HepG2 (cell line): ENCODE results near the gene DNAJB6. TPM values are rescaled to one million over a fixed set of nuclear protein-coding genes. Genes with fewer than 3 reads are reported as not detected.

Experiments
- CBX2 ChIP-seq, 2 experiments: fragments of 200-600 bp in 1 of 2; sonication (generic); formaldehyde crosslinking in 1 of 2; IDR thresholded peaks; 2 replicates each; pipeline versions ENCODE4 v1.7.0 to v1.8.1; 2018 to 2022; ENCODE audit warnings: low read depth in 2 of 2, low read length in 1 of 2, mild to moderate bottlenecking in 1 of 2, missing genetic modification reagents in 1 of 2
- FOXO4 ChIP-seq: sonication (generic); formaldehyde crosslinking; conservative IDR thresholded peaks from 2 replicates; pipeline ENCODE4 v1.8.1; 2023; ENCODE audit warnings: missing genetic modification reagents
- HOXA3 ChIP-seq: sonication (generic); formaldehyde crosslinking; IDR thresholded peaks from 2 replicates; pipeline ENCODE4 v1.5.0; 2020; ENCODE audit warnings: missing genetic modification reagents
- MIXL1 ChIP-seq: IDR thresholded peaks from 2 replicates; pipeline ENCODE4 v1.6.1; 2016
- NONO ChIP-seq, 2 experiments: fragments of 450-650 bp in 1 of 2; sonication (generic) in 1 of 2; formaldehyde crosslinking in 1 of 2; IDR thresholded peaks in 1 of 2; conservative IDR thresholded peaks in 1 of 2; 2 replicates each; pipeline versions ENCODE4 v1.6.1 to v1.8.0; 2017 to 2022; ENCODE audit warnings: mild to moderate bottlenecking in 1 of 2, missing genetic modification reagents in 1 of 2, moderate library complexity in 1 of 2
- POGK ChIP-seq: sonication (generic); formaldehyde crosslinking; conservative IDR thresholded peaks from 2 replicates; pipeline ENCODE4 v1.8.0; 2022; ENCODE audit warnings: mild to moderate bottlenecking, moderate library complexity, missing genetic modification reagents
- SP2 ChIP-seq: sonication (generic); formaldehyde crosslinking; IDR thresholded peaks from 2 replicates; pipeline ENCODE4 v1.5.1; 2020; ENCODE audit warnings: mild to moderate bottlenecking, missing genetic modification reagents
- SRSF1 ChIP-seq: fragments of 200-400 bp; formaldehyde crosslinking; optimal IDR thresholded peaks from 2 replicates; pipeline ENCODE3; 2017; ENCODE audit warnings: mild to moderate bottlenecking, low read depth, low read length, moderate library complexity
- TBL1XR1 ChIP-seq: fragments of 150-350 bp; IDR thresholded peaks from 2 replicates; pipeline ENCODE4 v1.6.1; 2014; ENCODE audit warnings: borderline replicate concordance, low read length; ENCODE audit not compliant: partially characterized antibody
- TFDP2 ChIP-seq: sonication (generic); formaldehyde crosslinking; IDR thresholded peaks from 2 replicates; pipeline ENCODE4 v1.4.0; 2020; ENCODE audit warnings: missing genetic modification reagents
- ZBTB1 ChIP-seq: sonication (generic); formaldehyde crosslinking; IDR thresholded peaks from 2 replicates; pipeline ENCODE4 v1.4.0; 2020; ENCODE audit warnings: missing genetic modification reagents, borderline replicate concordance
- ZNF331 ChIP-seq: sonication (generic); formaldehyde crosslinking; IDR thresholded peaks from 2 replicates; pipeline ENCODE4 v1.4.0; 2020; ENCODE audit warnings: missing genetic modification reagents
- ZNF496 ChIP-seq: sonication (generic); formaldehyde crosslinking; IDR thresholded peaks from 2 replicates; pipeline ENCODE4 v1.8.1; 2023; ENCODE audit warnings: mild to moderate bottlenecking, moderate library complexity, missing genetic modification reagents; ENCODE audit not compliant: insufficient replicate concordance
- ZNF547 ChIP-seq: sonication (generic); formaldehyde crosslinking; IDR thresholded peaks from 2 replicates; pipeline ENCODE4 v1.5.1; 2020; ENCODE audit warnings: mild to moderate bottlenecking, missing genetic modification reagents
- ZNF558 ChIP-seq: sonication (generic); formaldehyde crosslinking; IDR thresholded peaks from 2 replicates; pipeline ENCODE4 v1.9.0; 2022; ENCODE audit warnings: mild to moderate bottlenecking, missing genetic modification reagents, borderline replicate concordance
- ZNF563 ChIP-seq: sonication (generic); formaldehyde crosslinking; IDR thresholded peaks from 2 replicates; pipeline ENCODE4 v1.8.0; 2022; ENCODE audit warnings: mild to moderate bottlenecking, moderate library complexity, missing genetic modification reagents
- ZNF614 ChIP-seq: IDR thresholded peaks from 2 replicates; pipeline ENCODE4 v1.6.1; 2018; ENCODE audit warnings: missing biosample characterization, missing genetic modification reagents, inconsistent platforms, borderline replicate concordance
- ZSCAN31 ChIP-seq: sonication (generic); formaldehyde crosslinking; IDR thresholded peaks from 2 replicates; pipeline ENCODE4 v1.5.0; 2020; ENCODE audit warnings: low read depth, mild to moderate bottlenecking, missing genetic modification reagents
- polyA plus RNA-seq, 8 experiments: library from polyadenylated mRNA; depleted of rRNA in 3 of 8; stranded (reverse) in 7 of 8; unstranded in 1 of 8; fragments of >200 nt; fragmentation: Illumina TruSeq in 4 of 8; extraction: Trizol in 4 of 8; gene quantifications; 2 replicates each; pipeline versions ENCODE4 v1.2.1 to v1.2.3, GENCODE V29; 2011 to 2016; ENCODE audit warnings: low read depth in 4 of 8, missing spikeins in 1 of 8, mixed read lengths in 1 of 8; ENCODE audit not compliant: insufficient read depth in 1 of 8
- total RNA-seq, 5 experiments: library from RNA; depleted of rRNA; stranded (reverse); fragments of >200 nt; fragmentation: Illumina TruSeq; extraction: Trizol; gene quantifications; 2 replicates each; pipeline ENCODE4 v1.2.3, GENCODE V29; 2016; ENCODE audit warnings: low read depth in 1 of 5
- TF ChIP-seq, protein P1 (sequence below): sonication (generic); formaldehyde crosslinking; IDR thresholded peaks from 2 replicates; pipeline ENCODE4 v1.4.0; 2020; ENCODE audit warnings: missing genetic modification reagents, borderline replicate concordance
- TF ChIP-seq, protein P2 (sequence below): sonication (generic); formaldehyde crosslinking; IDR thresholded peaks from 2 replicates; pipeline ENCODE4 v1.5.1; 2020; ENCODE audit warnings: missing genetic modification reagents, mild to moderate bottlenecking, borderline replicate concordance

The DNAJB6 gene
- total and polyA plus RNA-seq, 2 of the 13 experiments (the other 11 are each of a cell fraction or from before 2014, with no cell fraction given) = 29.9 to 53.9 TPM

DNA sequence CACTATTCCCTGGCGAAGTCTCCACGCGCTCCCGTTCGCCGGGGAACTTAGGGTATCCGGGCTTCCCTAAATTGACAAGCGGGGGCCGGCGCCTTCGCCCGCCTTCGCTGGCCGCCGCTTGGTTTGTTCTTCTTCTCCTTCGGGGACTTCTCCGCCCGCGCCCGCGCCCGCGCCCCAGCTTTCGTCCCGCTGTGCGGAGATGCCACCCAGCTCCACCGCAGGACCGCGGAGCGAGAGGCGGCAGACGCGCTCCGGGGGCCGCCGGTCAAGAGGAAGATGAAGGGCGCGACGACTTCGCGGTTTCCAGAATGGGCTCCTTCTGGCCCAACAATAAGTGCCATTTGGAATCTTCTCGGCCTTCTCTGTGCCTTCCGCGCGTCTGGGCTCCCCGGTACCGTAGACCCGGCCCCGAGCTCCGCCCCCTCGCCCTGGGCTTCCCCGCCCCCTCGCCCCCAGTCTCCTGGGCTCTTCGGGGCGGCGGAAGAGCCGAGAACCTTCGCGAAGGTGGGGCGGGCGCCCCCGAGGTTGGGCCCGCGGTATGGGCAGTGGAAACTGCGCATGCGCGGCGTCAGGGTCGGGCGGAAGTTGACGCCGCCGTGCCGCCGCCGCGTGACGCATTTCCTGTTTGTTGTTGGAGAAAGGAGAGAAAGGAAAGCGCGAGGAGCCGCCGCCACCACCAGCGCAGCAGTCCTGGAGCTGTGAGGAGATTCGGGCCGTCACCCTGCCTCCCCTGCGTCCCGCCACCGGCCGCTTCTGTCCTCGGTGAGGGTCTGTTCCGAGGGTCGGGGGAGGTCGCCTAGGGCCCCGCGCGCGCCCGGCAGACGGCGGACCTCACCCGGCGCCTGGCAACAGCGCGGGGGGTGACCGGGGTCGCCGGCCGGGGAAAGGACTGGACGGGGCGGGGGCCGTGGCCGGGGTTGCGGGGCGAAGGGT lies at the start of gene DNAJB6 (continued):
- peak; percentile 68 for TF ChIP-seq TFDP2 (CRISPR knock-in tag)
- TF ChIP-seq ZSCAN31 (CRISPR knock-in tag) = peak; percentile 74; the same call in 1 of the 2 replicates
- no peak for TF ChIP-seq ZNF558 (CRISPR knock-in tag)
- peak; percentile 94 for TF ChIP-seq HOXA3
- peak; percentile 54; the same call in 1 of the 2 replicates for TF ChIP-seq ZNF614
- TF ChIP-seq FOXO4 (CRISPR knock-in tag) = no peak
- no peak for TF ChIP-seq ZNF547
- TF ChIP-seq, protein P1, sequence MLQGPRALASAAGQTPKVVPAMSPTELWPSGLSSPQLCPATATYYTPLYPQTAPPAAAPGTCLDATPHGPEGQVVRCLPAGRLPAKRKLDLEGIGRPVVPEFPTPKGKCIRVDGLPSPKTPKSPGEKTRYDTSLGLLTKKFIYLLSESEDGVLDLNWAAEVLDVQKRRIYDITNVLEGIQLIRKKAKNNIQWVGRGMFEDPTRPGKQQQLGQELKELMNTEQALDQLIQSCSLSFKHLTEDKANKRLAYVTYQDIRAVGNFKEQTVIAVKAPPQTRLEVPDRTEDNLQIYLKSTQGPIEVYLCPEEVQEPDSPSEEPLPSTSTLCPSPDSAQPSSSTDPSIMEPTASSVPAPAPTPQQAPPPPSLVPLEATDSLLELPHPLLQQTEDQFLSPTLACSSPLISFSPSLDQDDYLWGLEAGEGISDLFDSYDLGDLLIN (CRISPR knock-in tag) = no peak
- TF ChIP-seq ZNF563 (CRISPR knock-in tag) = peak; percentile 68; the same call in 1 of the 2 replicates
- TF ChIP-seq SRSF1 = peak; percentile 53
- peak; percentile 44 for TF ChIP-seq SP2
- TF ChIP-seq ZBTB1 (CRISPR knock-in tag) = no peak
- TF ChIP-seq MIXL1 = 0 out of 2 replicates have a peak, but pooled peaks have one; percentile 20
- TF ChIP-seq CBX2 (IDR thresholded peaks at IDR 0.05; ENCODE audit: low read depth, low read length) = no peak
- no peak for TF ChIP-seq CBX2 (CRISPR knock-in tag; IDR thresholded peaks at IDR 0.05; ENCODE audit: low read depth)
- no peak for TF ChIP-seq NONO (IDR thresholded peaks at IDR 0.05)
- TF ChIP-seq NONO (CRISPR knock-in tag; conservative IDR thresholded peaks at IDR 0.05) = peak; percentile 68; the same call in 1 of the 2 replicates
- TF ChIP-seq TBL1XR1 = no peak
- TF ChIP-seq, protein P2, sequence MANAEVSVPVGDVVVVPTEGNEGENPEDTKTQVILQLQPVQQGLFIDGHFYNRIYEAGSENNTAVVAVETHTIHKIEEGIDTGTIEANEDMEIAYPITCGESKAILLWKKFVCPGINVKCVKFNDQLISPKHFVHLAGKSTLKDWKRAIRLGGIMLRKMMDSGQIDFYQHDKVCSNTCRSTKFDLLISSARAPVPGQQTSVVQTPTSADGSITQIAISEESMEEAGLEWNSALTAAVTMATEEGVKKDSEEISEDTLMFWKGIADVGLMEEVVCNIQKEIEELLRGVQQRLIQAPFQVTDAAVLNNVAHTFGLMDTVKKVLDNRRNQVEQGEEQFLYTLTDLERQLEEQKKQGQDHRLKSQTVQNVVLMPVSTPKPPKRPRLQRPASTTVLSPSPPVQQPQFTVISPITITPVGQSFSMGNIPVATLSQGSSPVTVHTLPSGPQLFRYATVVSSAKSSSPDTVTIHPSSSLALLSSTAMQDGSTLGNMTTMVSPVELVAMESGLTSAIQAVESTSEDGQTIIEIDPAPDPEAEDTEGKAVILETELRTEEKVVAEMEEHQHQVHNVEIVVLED (CRISPR knock-in tag) = peak; percentile 96
- peak; percentile 56 for TF ChIP-seq ZNF331
- TF ChIP-seq ZNF496 = no peak
- TF ChIP-seq POGK (CRISPR knock-in tag) = peak; percentile 26; the same call in 1 of the 2 replicates
